ENCODE data around the gene TMPRSS5. TPM values are rescaled to one million over a fixed set of nuclear protein-coding genes. Genes with fewer than 3 reads are reported as not detected.
"Not testable (repeated sequence)": the region's sequence is repeated elsewhere in the genome, so short reads cannot be mapped to it uniquely, and the experiment has no call there.

Gene TMPRSS5
- polyA plus RNA-seq, 1 donor (not counting 4 experiments of a cell fraction or from before 2014, with no cell fraction given), result 0.04 TPM

DNA sequence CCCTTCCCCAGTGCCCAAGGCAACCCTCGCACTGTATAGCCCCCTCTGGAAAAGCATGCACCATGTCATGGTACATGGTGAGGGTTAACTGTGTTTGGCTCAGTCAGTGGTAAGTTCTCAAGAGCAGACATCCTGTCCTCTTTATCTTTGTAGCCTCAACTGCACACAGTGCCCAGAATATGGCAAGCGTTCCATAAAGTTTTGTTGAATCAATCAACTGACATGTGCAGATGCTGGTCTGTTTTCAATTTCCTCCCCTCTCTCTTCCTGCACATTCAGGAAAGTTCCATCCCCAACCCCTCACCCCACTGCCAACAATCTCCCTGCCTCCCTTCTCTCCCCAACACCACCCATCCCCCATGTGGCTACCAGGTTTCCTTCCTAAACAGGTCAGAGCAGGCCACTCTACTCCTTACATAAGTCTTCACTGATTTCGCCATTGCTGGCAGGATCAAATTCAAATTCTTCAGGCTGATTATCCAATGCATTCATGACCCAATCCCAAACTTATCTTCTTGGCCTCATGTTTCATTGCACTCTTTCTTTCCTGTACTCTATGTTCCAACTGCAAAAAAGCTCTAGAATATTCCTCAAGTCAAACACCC is 15.5 kb upstream of the TMPRSS5 start:
- H3K79me2 ChIP-seq (ENCODE audit: control insufficient read depth, insufficient read depth, low read length), result no peaks in the 10 kb centered on the region
- no peak for FAIRE-seq
- DNase-seq (ENCODE audit: low read depth, low spot score), result no peak
- H3K9me1 ChIP-seq (ENCODE audit: control insufficient read depth, extremely low read depth, insufficient read depth, low read length), result no peaks in the 10 kb centered on the region
- dilution Hi-C loops (cut with MboI; ENCODE audit: extremely low pct_ligation_motif_present, low sequenced_read_pairs), result no loop called here
- no peaks in the 10 kb centered on the region for H3K36me3 ChIP-seq (ENCODE audit: control insufficient read depth in 2 of 2, extremely low read depth in 1 of 2, insufficient read depth in 2 of 2, low read length in 2 of 2)
- no peak overlapping the region for H3K4me2 ChIP-seq (ENCODE audit: control insufficient read depth, extremely low read depth, insufficient read depth, low read depth, low read length)
- no peaks in the 10 kb centered on the region for H4K20me1 ChIP-seq (ENCODE audit: control insufficient read depth, extremely low read depth, insufficient read depth, low read length)
- H3K4me1 ChIP-seq (ENCODE audit: control insufficient read depth, extremely low read depth, insufficient read depth, low read length), result peaks cover 8% of the 10 kb centered on the region
- no peak overlapping the region for H3K4me3 ChIP-seq (ENCODE audit: control insufficient read depth in 2 of 3, extremely low read depth in 1 of 3, insufficient read depth in 2 of 3, low read depth in 1 of 3, low read length in 3 of 3)
- no peak overlapping the region for H2AFZ ChIP-seq (ENCODE audit: control insufficient read depth, low read length)
- no peak for TF ChIP-seq EZH2 (IDR thresholded peaks at IDR 0.05; ENCODE audit: low read length)
- TF ChIP-seq CTCF (optimal IDR thresholded peaks at IDR 0.05 in 1 of 3, IDR thresholded peaks at IDR 0.05 in 1 of 3, conservative IDR thresholded peaks at IDR 0.05 in 1 of 3; ENCODE audit: extremely low read depth in 1 of 3, insufficient read depth in 2 of 3, low read length in 3 of 3), result no peak
- no peaks in the 10 kb centered on the region for H3K27me3 ChIP-seq (ENCODE audit: control insufficient read depth, extremely low read depth, insufficient read depth, low read length)
- no peak overlapping the region for H3K9ac ChIP-seq (ENCODE audit: control insufficient read depth, extremely low read depth, insufficient read depth, low read length)
- H3K9me3 ChIP-seq (ENCODE audit: control insufficient read depth, low read depth, low read length), result no peaks in the 10 kb centered on the region
- no peak overlapping the region for H3K27ac ChIP-seq (ENCODE audit: control insufficient read depth, insufficient read depth, low read length)

- H3K27ac ChIP-seq (ENCODE audit: control insufficient read depth, insufficient read depth, low read length); H4K20me1 ChIP-seq (ENCODE audit: control insufficient read depth, extremely low read depth, insufficient read depth, low read length); H3K9me1 ChIP-seq (ENCODE audit: control insufficient read depth, extremely low read depth, insufficient read depth, low read length); H3K4me1 ChIP-seq (ENCODE audit: control insufficient read depth, extremely low read depth, insufficient read depth, low read length); H3K27me3 ChIP-seq (ENCODE audit: control insufficient read depth, extremely low read depth, insufficient read depth, low read length); H3K9me3 ChIP-seq (ENCODE audit: control insufficient read depth, low read depth, low read length); H3K4me2 ChIP-seq (ENCODE audit: control insufficient read depth, extremely low read depth, insufficient read depth, low read depth, low read length); H3K4me3 ChIP-seq (ENCODE audit: control insufficient read depth in 2 of 3, extremely low read depth in 1 of 3, insufficient read depth in 2 of 3, low read depth in 1 of 3, low read length in 3 of 3); H3K36me3 ChIP-seq (ENCODE audit: control insufficient read depth in 2 of 2, extremely low read depth in 1 of 2, insufficient read depth in 2 of 2, low read length in 2 of 2); dilution Hi-C loops (cut with MboI; ENCODE audit: extremely low pct_ligation_motif_present, low sequenced_read_pairs); H3K79me2 ChIP-seq (ENCODE audit: control insufficient read depth, insufficient read depth, low read length); H3K9ac ChIP-seq (ENCODE audit: control insufficient read depth, extremely low read depth, insufficient read depth, low read length); FAIRE-seq; DNase-seq (ENCODE audit: low read depth, low spot score); H2AFZ ChIP-seq (ENCODE audit: control insufficient read depth, low read length): not testable (repeated sequence)
These were observed 14.4 kb upstream of the TMPRSS5 start for GRCh38 chr11:113720478-113720877.

Measured in keratinocyte (primary cell).